Prostate gland (tissue), 2 donors: ENCODE measurements around the gene FMNL2. TPM values are rescaled to one million over a fixed set of nuclear protein-coding genes. Genes with fewer than 3 reads are reported as not detected.

Experiments used
- DNase-seq: peaks from one replicate; pipeline ENCODE4 v3.0.0-alpha.2; 2019; ENCODE audit warnings: low spot score
- H3K27ac ChIP-seq, 2 donors: fragments of 200-600 bp; sonication (generic); 2 replicates each; pipeline ENCODE4 v1.5.1; 2017 to 2019
- H3K27me3 ChIP-seq: fragments of 200-600 bp; sonication (generic); replicated peaks from 2 replicates; pipeline ENCODE4 v1.5.1; 2019; ENCODE audit not compliant: insufficient read depth
- H3K36me3 ChIP-seq, 2 donors: fragments of 200-600 bp; sonication (generic); 1 replicate in 1 of 2; 2 replicates in 1 of 2; pipeline versions ENCODE4 v1.5.1 to v1.8.1; 2017 to 2019
- H3K4me1 ChIP-seq: fragments of 200-600 bp; sonication (generic); replicated peaks from 2 replicates; pipeline ENCODE4 v1.5.1; 2019
- H3K4me3 ChIP-seq, 2 donors: fragments of 200-600 bp; sonication (generic); 2 replicates each; pipeline ENCODE4 v1.5.1; 2017 to 2019
- H3K9me3 ChIP-seq: fragments of 200-600 bp; sonication (generic); 2 replicates; pipeline ENCODE4 v1.5.1; 2017
- POLR2A ChIP-seq: fragments of 450-650 bp; IDR thresholded peaks from one replicate; pipeline ENCODE4 v1.6.1; 2016; ENCODE audit warnings: antibody characterized with exemption, mild to moderate bottlenecking
- POLR2AphosphoS5 ChIP-seq: sonication (generic); formaldehyde crosslinking; IDR thresholded peaks from one replicate; pipeline ENCODE4 v1.6.1; 2017; ENCODE audit warnings: antibody characterized with exemption
- WGBS: methylation state at CpG from one replicate; pipeline ENCODE4 v1.1.5; 2018; 5-methylcytosine and 5-hydroxymethylcytosine counted together
- intact Hi-C: fragments of 100-400 bp; cut with DNase I; formaldehyde crosslinking; loops from one replicate; pipeline ENCODE4 v1.14.2; 2022
- total RNA-seq, 2 donors: library from RNA; depleted of rRNA; stranded (reverse); fragments of >200 nt; gene quantifications; one replicate each; pipeline ENCODE4 v1.1.0, GENCODE V29; 2016
- TF ChIP-seq, protein P1 (sequence below), 4 experiments: fragments of 200-600 bp in 2 of 4; fragments of 450-650 bp in 2 of 4; sonication (generic) in 2 of 4; IDR thresholded peaks; 1 replicate in 3 of 4; 2 replicates in 1 of 4; pipeline ENCODE4 v1.5.1; 2016 to 2019; ENCODE audit warnings: antibody characterized with exemption in 4 of 4, mild to moderate bottlenecking in 2 of 4, moderate library complexity in 2 of 4

The FMNL2 gene
- total RNA-seq, 2 donors from 2014 or later, result 9.8 to 19.4 TPM

- no peak overlapping the region for H3K4me3 ChIP-seq
- H3K27ac ChIP-seq, result no peak overlapping the region
- H3K36me3 ChIP-seq, result no peaks in the 10 kb centered on the region
- no peaks in the 10 kb centered on the region for H3K9me3 ChIP-seq
- H3K27me3 ChIP-seq, result no peaks in the 10 kb centered on the region
- no peaks in the 10 kb centered on the region for H3K4me1 ChIP-seq
- WGBS, result 75% methylated on average over 5 of the region's 5 CpGs
- DNase-seq, result no peak
- intact Hi-C loops, result no loop called here
- TF ChIP-seq, protein P1, sequence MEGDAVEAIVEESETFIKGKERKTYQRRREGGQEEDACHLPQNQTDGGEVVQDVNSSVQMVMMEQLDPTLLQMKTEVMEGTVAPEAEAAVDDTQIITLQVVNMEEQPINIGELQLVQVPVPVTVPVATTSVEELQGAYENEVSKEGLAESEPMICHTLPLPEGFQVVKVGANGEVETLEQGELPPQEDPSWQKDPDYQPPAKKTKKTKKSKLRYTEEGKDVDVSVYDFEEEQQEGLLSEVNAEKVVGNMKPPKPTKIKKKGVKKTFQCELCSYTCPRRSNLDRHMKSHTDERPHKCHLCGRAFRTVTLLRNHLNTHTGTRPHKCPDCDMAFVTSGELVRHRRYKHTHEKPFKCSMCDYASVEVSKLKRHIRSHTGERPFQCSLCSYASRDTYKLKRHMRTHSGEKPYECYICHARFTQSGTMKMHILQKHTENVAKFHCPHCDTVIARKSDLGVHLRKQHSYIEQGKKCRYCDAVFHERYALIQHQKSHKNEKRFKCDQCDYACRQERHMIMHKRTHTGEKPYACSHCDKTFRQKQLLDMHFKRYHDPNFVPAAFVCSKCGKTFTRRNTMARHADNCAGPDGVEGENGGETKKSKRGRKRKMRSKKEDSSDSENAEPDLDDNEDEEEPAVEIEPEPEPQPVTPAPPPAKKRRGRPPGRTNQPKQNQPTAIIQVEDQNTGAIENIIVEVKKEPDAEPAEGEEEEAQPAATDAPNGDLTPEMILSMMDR (IDR thresholded peaks at IDR 0.05), result no peak
- peak; percentile 5 for TF ChIP-seq POLR2AphosphoS5
Measured at GRCh38 chr2:152369176-152369860, 34.3 kb downstream of the FMNL2 start.

DNA sequence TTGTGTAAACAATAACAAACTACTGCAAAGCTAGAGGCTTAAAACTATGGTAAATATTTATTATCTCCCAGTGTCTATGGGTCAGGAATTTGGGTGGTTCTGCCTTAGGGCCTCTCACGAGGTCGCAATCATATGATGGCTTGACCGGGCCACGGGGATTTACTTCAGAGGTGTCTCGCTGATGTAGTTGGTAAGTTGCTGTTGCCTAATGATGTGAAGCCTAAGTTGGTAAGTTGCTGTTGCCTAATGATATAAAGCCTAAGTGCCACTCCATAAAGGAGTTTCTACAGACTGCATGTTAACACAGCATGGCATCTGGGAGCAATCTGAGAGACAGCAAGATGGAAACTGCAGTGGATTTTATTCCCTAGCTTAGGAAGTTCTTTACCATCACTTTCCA, 35.8 kb downstream of the FMNL2 start:
- no peak for DNase-seq
- intact Hi-C loops, result no loop called here
- Histone ChIP-seq H3K4me1 (no peaks in the 10 kb centered on the region), H3K27me3 (no peaks in the 10 kb centered on the region), H3K27ac (no peak overlapping the region), H3K4me3 (no peak overlapping the region), H3K9me3 (no peaks in the 10 kb centered on the region), H3K36me3 (no peaks in the 10 kb centered on the region)
- 97% methylated on average over 5 of the region's 5 CpGs for WGBS
- TF ChIP-seq, protein P1 (IDR thresholded peaks at IDR 0.05), result no peak
- no peak for TF ChIP-seq POLR2A
- TF ChIP-seq POLR2AphosphoS5, result no peak

- no peaks in the 10 kb centered on the region for H3K36me3 ChIP-seq
- H3K4me1 ChIP-seq, result no peaks in the 10 kb centered on the region
- no peaks in the 10 kb centered on the region for H3K27me3 ChIP-seq
- intact Hi-C loops, result no loop called here
- 29% methylated on average over 3 of the region's 3 CpGs for WGBS
- DNase-seq, result no peak
- H3K9me3 ChIP-seq, result no peaks in the 10 kb centered on the region
- H3K4me3 ChIP-seq, result no peak overlapping the region
- TF ChIP-seq, protein P1 (IDR thresholded peaks at IDR 0.05), result no peak
- TF ChIP-seq POLR2A (no peak), POLR2AphosphoS5 (no peak)
- H3K27ac ChIP-seq, result no peak overlapping the region
Measured at GRCh38 chr2:152372438-152372984, 37.5 kb downstream of the FMNL2 start.

GRCh38 chr2:152375174-152375573, 40.2 kb downstream of the FMNL2 start:
- TF ChIP-seq, protein P1 (IDR thresholded peaks at IDR 0.05), result no peak
- TF ChIP-seq POLR2A (no peak), POLR2AphosphoS5 (no peak)
- H3K27ac ChIP-seq, result no peak overlapping the region
- no peak overlapping the region for H3K4me3 ChIP-seq
- no peaks in the 10 kb centered on the region for H3K4me1 ChIP-seq
- no peaks in the 10 kb centered on the region for H3K36me3 ChIP-seq
- H3K27me3 ChIP-seq, result no peaks in the 10 kb centered on the region
- WGBS, result 100% methylated on average over 1 of the region's 1 CpG
- DNase-seq, result no peak
- H3K9me3 ChIP-seq, result no peaks in the 10 kb centered on the region
- intact Hi-C loops, result no loop called here

- intact Hi-C loops, result no loop called here
- no peaks in the 10 kb centered on the region for H3K36me3 ChIP-seq
- H3K27ac ChIP-seq, result no peak overlapping the region
- WGBS, result 78% methylated on average over 2 of the region's 2 CpGs
- H3K27me3 ChIP-seq, result no peaks in the 10 kb centered on the region
- DNase-seq, result no peak
- no peak overlapping the region for H3K4me3 ChIP-seq
- TF ChIP-seq, protein P1 (IDR thresholded peaks at IDR 0.05), result no peak
- TF ChIP-seq POLR2A, result no peak
- TF ChIP-seq POLR2AphosphoS5, result no peak
- no peaks in the 10 kb centered on the region for H3K4me1 ChIP-seq
- H3K9me3 ChIP-seq, result no peaks in the 10 kb centered on the region
Measured at GRCh38 chr2:152376385-152376784, 41.4 kb downstream of the FMNL2 start.
